ENCODE measurements around the gene MBOAT1. TPM values are rescaled to one million over a fixed set of nuclear protein-coding genes. Genes with fewer than 3 reads are reported as not detected.

Gene MBOAT1
- total RNA-seq, 2 donors from 2014 or later, result 5.0 to 7.0 TPM

- Histone ChIP-seq H3K36me3 (peaks cover 16% of the 10 kb centered on the region), H3K4me1 (no peaks in the 10 kb centered on the region)
These were observed 107.6 kb downstream of the MBOAT1 start for GRCh38 chr6:20104696-20105095.

GRCh38 chr6:20102397-20103073 is 109.7 kb downstream of the MBOAT1 start:
- DNase-seq (ENCODE audit: low spot score), result no peak
- H3K27ac ChIP-seq, result no peak overlapping the region
- no peaks in the 10 kb centered on the region for H3K27me3 ChIP-seq
- TF ChIP-seq CTCF (IDR thresholded peaks at IDR 0.05), result no peak
- H3K9me3 ChIP-seq, result no peaks in the 10 kb centered on the region
- peaks cover 9% of the 10 kb centered on the region for H3K36me3 ChIP-seq
- H3K4me3 ChIP-seq, result no peak overlapping the region
- H3K4me1 ChIP-seq, result peaks cover 0 to 9% of the 10 kb centered on the region in 2 donors

More at GRCh38 chr6:20104696-20105095, 107.6 kb downstream of the MBOAT1 start:
- Histone ChIP-seq H3K4me3 (no peak overlapping the region), H3K9me3 (no peaks in the 10 kb centered on the region), H3K27me3 (no peaks in the 10 kb centered on the region), H3K27ac (no peak overlapping the region)
- DNase-seq (ENCODE audit: low spot score), result no peak
- no peak for TF ChIP-seq CTCF (IDR thresholded peaks at IDR 0.05)

GRCh38 chr6:20099156-20099555 is 113.1 kb downstream of the MBOAT1 start:
- H3K27ac ChIP-seq, result no peak overlapping the region
- TF ChIP-seq CTCF (IDR thresholded peaks at IDR 0.05), result no peak

GRCh38 chr6:20098267-20098876 is 113.9 kb downstream of the MBOAT1 start:
- H3K36me3 ChIP-seq, result peaks cover 7% of the 10 kb centered on the region
- H3K4me3 ChIP-seq, result no peak overlapping the region
- no peaks in the 10 kb centered on the region for H3K9me3 ChIP-seq
- no peak for DNase-seq (ENCODE audit: low spot score)
- H3K27ac ChIP-seq, result no peak overlapping the region
- no peaks in the 10 kb centered on the region for H3K27me3 ChIP-seq
- peaks cover 0 to 9% of the 10 kb centered on the region in 2 donors for H3K4me1 ChIP-seq
- no peak for TF ChIP-seq CTCF (IDR thresholded peaks at IDR 0.05)

More at GRCh38 chr6:20099156-20099555, 113.1 kb downstream of the MBOAT1 start:
- Histone ChIP-seq H3K4me1 (peaks cover 0 to 9% of the 10 kb centered on the region in 2 donors), H3K4me3 (no peak overlapping the region), H3K9me3 (no peaks in the 10 kb centered on the region), H3K36me3 (peaks cover 7% of the 10 kb centered on the region), H3K27me3 (no peaks in the 10 kb centered on the region)
- no peak for DNase-seq (ENCODE audit: low spot score)

GRCh38 chr6:20096536-20096935 is 115.7 kb downstream of the MBOAT1 start:
- Histone ChIP-seq H3K9me3 (no peaks in the 10 kb centered on the region), H3K4me1 (peaks cover 0 to 9% of the 10 kb centered on the region in 2 donors), H3K4me3 (no peak overlapping the region), H3K27ac (no peak overlapping the region), H3K27me3 (no peaks in the 10 kb centered on the region), H3K36me3 (peaks cover 6% of the 10 kb centered on the region)
- TF ChIP-seq CTCF (IDR thresholded peaks at IDR 0.05), result no peak
- no peak for DNase-seq (ENCODE audit: low spot score)
